HUDEP-2 (cell line): Measurements from ENCODE around the gene KRT2.

Source experiments
- DNase-seq, 76 experiments: peaks; one replicate each; lab custom pipeline; 2025; ENCODE audit not compliant: unreplicated experiment in 76 of 76; lab: John Stamatoyannopoulos, UW

KRT2 gene

DNA sequence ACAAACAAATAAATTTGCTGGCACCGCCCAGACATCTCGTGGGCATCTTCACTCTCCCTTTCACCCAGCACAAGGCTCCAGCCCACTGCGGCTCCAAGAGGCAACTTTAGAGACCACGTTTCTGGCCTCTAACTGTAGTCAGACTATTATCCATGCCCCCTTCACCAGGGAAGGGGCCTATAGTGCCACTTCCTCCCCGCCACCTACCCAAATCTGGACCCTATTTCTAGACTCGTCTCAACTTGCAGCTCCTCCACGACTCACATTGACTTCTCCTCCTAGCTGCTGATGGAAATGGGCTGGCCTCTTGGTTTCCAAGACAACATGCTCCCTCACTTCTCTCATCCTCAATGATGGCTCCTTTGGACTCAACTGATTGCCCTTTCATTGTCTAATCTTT, 15.9 kb upstream of the KRT2 start:
- no peak for DNase-seq

- DNase-seq = no peak
Observed at GRCh38 chr12:52667509-52667908, 15.5 kb upstream of the KRT2 start.

- DNase-seq = no peak
Observed at GRCh38 chr12:52666471-52666870, 14.5 kb upstream of the KRT2 start.

GRCh38 chr12:52663420-52663819, 11.4 kb upstream of the KRT2 start:
- no peak for DNase-seq

GRCh38 chr12:52662918-52663229, 10.9 kb upstream of the KRT2 start:
- peak in 7 of 76 experiments; percentile 20 to 55 (median 43) for DNase-seq

GRCh38 chr12:52662093-52662917, 10.3 kb upstream of the KRT2 start:
- DNase-seq = peak in 74 of 76 experiments; percentile 59 to 97 (median 87)

DNA sequence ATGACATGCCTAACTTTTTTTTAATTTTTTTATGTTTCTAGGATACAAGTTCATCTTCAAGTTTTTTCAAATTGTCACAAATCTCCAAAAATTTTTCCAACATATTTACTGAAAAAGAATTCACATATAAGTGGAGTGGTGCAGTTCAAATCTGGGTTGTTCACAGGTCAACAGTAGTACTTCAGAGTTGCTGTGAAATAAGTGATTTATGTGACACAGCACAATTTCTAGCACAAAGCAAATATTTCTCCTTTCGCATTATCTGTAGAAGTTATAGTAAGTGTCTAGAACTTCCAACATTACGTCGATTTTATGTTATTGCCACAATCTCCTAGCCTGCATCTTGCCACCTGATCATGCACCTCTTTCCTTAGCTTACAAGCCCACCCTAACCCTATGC, 9.7 kb upstream of the KRT2 start:
- peak in 2 of 76 experiments; percentile 37 to 48 for DNase-seq

- DNase-seq = peak in 27 of 76 experiments; percentile 3 to 67 (median 31)
Observed at GRCh38 chr12:52660934-52661499, 9.0 kb upstream of the KRT2 start.

- peak in 3 of 76 experiments; percentile 2 to 44 (median 12) for DNase-seq
Observed at GRCh38 chr12:52659951-52660350, 7.9 kb upstream of the KRT2 start.

DNA sequence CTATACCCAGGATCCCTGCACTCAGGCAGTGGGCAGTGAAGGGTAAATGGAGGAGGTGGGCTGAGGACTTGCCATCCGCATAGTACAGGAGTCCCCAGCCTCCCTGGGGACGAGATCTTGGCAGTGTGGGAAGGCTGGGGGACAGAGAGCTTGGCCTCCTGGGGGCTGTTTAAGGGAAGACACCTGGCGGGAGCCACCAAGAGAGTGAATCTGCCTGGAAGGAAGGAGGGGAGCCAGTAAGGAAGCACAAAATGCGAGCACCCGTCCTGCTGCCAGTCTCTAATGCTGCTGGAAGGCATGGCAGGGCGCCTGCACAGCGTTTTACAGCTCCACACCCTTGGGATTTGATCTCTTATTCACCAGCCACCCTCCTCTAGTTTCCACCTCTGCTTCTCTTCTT, 7.4 kb upstream of the KRT2 start:
- no peak for DNase-seq

DNA sequence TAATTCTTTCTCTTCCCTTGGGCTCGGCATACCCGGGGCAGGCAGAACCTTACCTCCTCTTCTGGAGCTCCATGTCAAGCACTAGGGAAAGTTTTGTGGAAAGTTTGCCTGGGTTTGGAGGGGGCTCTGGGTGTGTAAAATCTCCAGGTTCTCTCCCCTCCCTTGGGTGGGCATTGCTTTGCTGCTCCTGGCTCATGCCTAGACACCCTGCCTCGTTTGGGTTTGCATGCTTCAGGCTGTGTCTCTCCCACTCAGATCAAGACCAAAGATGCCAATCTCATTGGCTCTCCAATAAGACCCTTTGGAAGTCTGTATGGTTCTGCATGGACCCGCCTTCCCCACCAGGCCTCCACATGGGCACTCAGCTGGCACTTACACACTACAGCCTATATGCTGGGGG, 6.2 kb upstream of the KRT2 start:
- DNase-seq = no peak

DNA sequence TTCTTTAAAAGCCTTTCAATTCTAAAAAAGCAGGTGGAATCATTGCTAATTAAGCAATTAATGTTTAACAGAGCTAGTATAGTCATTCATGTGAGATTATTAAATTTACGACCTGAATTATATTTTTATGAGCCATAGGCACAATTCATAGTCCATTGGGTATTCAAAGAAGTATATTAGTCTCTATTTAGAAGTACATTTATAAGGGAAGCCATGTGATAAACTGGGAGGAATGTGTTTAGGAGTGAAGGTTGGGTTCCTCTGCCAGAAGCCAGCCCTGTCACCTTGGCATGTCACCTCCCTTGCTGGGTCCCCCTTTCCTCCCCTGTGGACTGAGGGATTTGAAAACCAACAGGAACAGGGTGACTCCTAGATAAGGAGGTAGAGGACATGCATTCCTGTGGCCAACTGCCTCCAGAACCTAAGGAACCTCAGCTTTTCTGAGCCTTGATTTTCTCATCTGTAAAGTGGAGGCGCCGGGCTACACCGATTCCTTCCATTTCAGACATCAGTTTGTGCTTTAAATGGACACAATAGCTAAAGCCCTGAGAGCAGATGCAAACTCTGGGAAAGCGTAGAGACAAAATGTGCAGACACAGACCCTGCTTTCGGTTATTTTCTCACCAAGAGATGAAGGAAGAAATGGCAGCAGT, 5.4 kb upstream of the KRT2 start:
- no peak for DNase-seq

DNA sequence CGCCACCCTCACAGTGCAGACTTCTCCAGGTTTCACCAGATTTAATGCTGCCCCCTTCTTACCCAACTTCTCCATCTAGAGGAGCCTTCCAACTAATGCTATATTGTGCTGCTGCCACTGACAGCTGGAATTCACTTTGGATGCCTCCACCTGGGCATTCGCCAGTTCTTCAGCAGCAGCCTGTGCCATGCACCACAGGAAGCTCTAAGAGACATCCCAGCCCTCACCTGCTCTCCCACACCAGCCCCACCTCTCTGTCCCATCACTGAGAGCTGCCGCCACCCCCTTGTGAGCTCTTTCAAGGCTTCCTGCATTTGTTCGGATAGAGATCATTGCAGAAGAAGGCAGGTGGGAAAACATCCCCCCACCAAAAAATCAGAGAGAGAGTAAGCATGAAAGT, 4.6 kb upstream of the KRT2 start:
- DNase-seq = no peak

- DNase-seq = no peak
Observed at GRCh38 chr12:52655720-52656124, 3.7 kb upstream of the KRT2 start.

DNA sequence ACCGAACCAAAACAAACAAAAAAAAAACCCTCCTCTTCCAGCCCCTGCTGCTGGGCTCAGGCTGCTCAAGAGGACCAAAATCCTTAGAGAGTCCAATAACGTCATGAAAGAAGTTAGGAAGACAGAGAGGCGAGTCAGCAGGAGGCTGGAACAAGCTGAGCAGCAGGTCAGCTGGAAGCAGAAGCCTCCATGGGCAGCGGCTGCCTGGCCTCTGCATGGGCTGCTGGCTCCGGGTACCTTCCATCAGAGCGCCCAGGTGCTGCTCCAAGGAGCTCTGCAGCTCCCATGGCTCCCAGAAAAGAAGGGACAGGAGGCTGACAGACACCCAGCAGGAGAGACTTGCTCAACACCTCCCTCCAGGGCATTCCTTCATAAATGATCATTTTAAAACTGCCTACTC, 3.2 kb upstream of the KRT2 start:
- no peak for DNase-seq

GRCh38 chr12:52650520-52651081, 1.4 kb downstream of the KRT2 start:
- DNase-seq = no peak

GRCh38 chr12:52649066-52649465, 2.9 kb downstream of the KRT2 start:
- no peak for DNase-seq

DNA sequence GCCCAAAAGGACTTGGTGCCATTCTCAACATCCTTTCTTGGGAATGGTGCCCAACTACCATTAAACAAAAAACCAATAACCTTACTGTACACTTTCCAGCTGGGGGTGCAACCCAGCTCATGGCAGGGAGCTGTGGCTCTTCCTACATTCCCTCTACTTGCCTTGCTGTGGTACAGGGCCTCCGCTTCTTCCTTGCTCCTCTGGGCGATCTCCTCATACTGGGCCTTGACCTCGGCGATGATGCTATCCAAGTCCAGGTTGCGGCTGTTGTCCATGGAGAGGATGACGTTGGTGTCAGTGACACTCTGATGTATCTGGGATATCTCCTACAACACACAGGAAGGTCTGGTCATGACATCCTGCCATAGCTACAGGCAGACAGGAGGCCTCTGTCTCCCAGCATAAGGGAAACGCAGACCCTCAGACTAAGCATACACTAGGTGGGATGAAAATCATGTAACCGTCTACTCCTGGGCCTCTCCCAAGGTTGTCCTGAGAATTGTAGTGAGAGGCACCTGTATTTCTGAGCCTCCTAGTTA, 3.9 kb downstream of the KRT2 start:
- DNase-seq = no peak

GRCh38 chr12:52647601-52648000, 4.4 kb downstream of the KRT2 start:
- no peak for DNase-seq

- no peak for DNase-seq
Observed at GRCh38 chr12:52646613-52647012, 5.4 kb downstream of the KRT2 start.

GRCh38 chr12:52645982-52646381, 6.0 kb downstream of the KRT2 start:
- peak in 3 of 76 experiments; percentile 14 to 19 (median 16) for DNase-seq
